ENCODE results near the gene ZSWIM4. TPM values are rescaled to one million over a fixed set of nuclear protein-coding genes. Genes with fewer than 3 reads are reported as not detected.
A peak's percentile ranks its signal among the peaks of the same experiment; 100 is the strongest.

Gene ZSWIM4
- total and polyA plus RNA-seq, 10 of the 15 experiments (the other 5 are each of a cell fraction or from before 2014, with no cell fraction given), result 0.73 to 11.1 (median 1.8) TPM; not detected in 2

DNA sequence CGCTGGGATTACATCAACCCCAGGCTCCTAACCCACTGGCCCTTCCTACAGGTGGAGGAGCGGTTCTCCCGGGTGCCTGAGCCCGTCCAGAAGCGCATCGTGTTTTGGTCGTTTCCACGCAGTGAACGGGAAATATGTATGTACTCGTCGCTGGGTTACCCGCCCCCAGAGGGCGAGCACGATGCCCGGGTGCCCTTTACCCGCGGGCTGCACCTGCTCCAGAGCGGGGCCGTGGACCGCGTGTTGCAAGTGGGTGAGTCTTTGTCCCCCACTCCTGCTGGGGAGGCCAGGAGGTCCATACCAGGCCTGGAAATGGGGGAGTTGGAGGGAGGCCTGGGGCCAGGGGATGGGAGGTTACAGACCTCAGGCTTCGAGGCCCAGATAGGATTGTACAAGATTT lies 4.4 kb downstream of the ZSWIM4 start (continued):
- no peak for TF ChIP-seq MLLT1 (IDR thresholded peaks at IDR 0.05)
- no peak for TF ChIP-seq TCF7 (IDR thresholded peaks at IDR 0.05; ENCODE audit: borderline replicate concordance)
- TF ChIP-seq ZNF592 (IDR thresholded peaks at IDR 0.05), result no peak

DNA sequence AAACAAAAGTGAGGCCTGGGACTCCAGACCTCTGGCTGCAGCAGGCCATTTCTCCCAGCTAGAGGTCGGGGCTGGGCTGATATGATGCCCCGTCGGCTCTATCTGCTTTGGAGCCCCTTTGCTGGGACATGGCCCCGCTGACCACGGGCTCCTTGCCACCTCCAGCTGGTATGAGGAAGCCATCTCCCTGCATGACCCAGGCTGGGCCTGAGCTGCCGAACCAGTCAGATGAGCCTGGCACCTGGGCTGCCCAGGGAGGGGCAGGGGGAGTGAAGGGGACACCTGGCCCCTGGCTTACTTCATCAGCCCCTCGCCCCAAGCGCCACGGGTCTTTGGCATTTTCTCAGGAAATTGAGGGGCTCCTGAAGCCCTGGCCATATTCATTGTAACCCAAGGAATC lies 7.8 kb downstream of the ZSWIM4 start:
- WGBS (ENCODE audit: insufficient coverage, insufficient replicate concordance, low lambda C conversion rate, missing lambda C conversion rate), result over 99% methylated on average over 9 of the region's 9 CpGs
- POLR2A ChIA-PET, result interaction anchor here (0.5 to 1.3 kb wide), 2 partner anchors 36 to 138 kb away, joined by 3 read pairs; no protein-coding TSS in a partner anchor
- TF ChIP-seq YBX1 (IDR thresholded peaks at IDR 0.05) (no peak), TCF7 (IDR thresholded peaks at IDR 0.05; ENCODE audit: borderline replicate concordance) (no peak), ZZZ3 (IDR thresholded peaks at IDR 0.05; ENCODE audit: control insufficient read depth, insufficient read length, low read depth) (no peak), KLF5 (IDR thresholded peaks at IDR 0.05; ENCODE audit: partially characterized antibody) (no peak)
- no peak for DNase-seq (ENCODE audit: low read depth, low spot score)
- Histone ChIP-seq H3K4me3 (no peak overlapping the region), H4K20me1 (ENCODE audit: control insufficient read depth, insufficient read depth) (no peaks in the 10 kb centered on the region), H3K27ac (ENCODE audit: control insufficient read depth, insufficient read depth) (no peak overlapping the region), H3K9me3 (replicated peaks; ENCODE audit: control insufficient read depth, insufficient read depth, low read length) (no peaks in the 10 kb centered on the region; the same call in 2 of the 3 replicates), H3K36me3 (ENCODE audit: control insufficient read depth in 2 of 2, insufficient read depth in 2 of 2, low read length in 1 of 2) (no peaks in the 10 kb centered on the region), H3K4me1 (ENCODE audit: control insufficient read depth, insufficient read depth, low read length) (no peaks in the 10 kb centered on the region), H2AFZ (ENCODE audit: control insufficient read depth, low read depth, low read length) (no peak overlapping the region), H3K9ac (ENCODE audit: control insufficient read depth, insufficient read depth, low read length) (no peak overlapping the region), H3K4me2 (ENCODE audit: control insufficient read depth, insufficient read depth) (no peak overlapping the region), H3K27me3 (replicated peaks in 1 of 2; ENCODE audit: control insufficient read depth in 2 of 2, insufficient read depth in 2 of 2, low read length in 1 of 2) (no peaks in the 10 kb centered on the region), H3K79me2 (ENCODE audit: control insufficient read depth, insufficient read depth, low read length) (no peaks in the 10 kb centered on the region)
- SMC1A ChIA-PET (ENCODE audit: uncharacterized antibody, unreplicated experiment), result no interaction called here
- in situ Hi-C loops (cut with MboI), result no loop called here
- CTCF ChIA-PET, result no interaction called here
- RAD21 ChIA-PET (ENCODE audit: unreplicated experiment), result no interaction called here
- FAIRE-seq, result no peak
- no peak for ATAC-seq
- TSS peak; percentile 57 for BruUV-seq (replicated peaks)
- intact Hi-C loops (cut with micrococcal nuclease; ENCODE audit: unreplicated experiment), result no loop called here

Data from GM12878 (cell line).